ENCODE measurements around the gene CNPY1.
"Not testable (repeated sequence)": the region's sequence is repeated elsewhere in the genome, so short reads cannot be mapped to it uniquely, and the experiment has no call there.

The CNPY1 gene

DNA sequence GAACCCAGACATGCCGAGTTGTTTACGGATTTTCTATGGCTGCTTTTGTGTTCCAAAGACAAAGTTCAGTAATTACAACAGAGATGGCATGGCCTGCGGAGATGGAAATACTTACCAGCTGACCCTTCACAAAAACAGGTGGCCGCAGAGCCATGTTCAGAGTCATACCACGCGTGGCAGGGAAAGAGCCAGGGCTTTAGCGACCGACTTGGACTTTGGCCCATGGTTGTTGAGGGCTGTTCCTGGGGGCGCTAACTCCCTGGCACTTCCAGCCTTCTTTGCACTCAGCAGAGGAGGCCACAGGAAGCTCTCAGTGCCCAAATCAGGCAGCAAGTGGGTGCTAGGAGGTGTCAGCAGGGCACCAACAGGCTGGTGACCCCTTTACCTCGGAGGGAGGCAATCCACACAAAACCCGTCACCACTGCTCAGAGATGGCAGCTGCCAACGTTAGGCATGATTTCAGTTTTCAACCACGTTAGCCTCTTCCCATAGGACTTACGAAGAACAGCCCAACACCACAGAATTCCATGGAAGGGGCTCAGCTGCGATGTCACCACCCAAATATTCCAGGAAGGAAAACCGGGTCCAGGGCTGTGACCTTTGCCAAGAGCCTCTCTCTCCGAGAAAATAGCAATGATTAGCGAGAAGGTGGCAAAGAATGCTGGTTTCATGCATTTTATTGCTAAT is 21.4 kb upstream of the CNPY1 start:
- TF ChIP-seq, protein P1, sequence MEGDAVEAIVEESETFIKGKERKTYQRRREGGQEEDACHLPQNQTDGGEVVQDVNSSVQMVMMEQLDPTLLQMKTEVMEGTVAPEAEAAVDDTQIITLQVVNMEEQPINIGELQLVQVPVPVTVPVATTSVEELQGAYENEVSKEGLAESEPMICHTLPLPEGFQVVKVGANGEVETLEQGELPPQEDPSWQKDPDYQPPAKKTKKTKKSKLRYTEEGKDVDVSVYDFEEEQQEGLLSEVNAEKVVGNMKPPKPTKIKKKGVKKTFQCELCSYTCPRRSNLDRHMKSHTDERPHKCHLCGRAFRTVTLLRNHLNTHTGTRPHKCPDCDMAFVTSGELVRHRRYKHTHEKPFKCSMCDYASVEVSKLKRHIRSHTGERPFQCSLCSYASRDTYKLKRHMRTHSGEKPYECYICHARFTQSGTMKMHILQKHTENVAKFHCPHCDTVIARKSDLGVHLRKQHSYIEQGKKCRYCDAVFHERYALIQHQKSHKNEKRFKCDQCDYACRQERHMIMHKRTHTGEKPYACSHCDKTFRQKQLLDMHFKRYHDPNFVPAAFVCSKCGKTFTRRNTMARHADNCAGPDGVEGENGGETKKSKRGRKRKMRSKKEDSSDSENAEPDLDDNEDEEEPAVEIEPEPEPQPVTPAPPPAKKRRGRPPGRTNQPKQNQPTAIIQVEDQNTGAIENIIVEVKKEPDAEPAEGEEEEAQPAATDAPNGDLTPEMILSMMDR (IDR thresholded peaks at IDR 0.05; ENCODE audit: low read depth, low read length, missing control alignments), result no peak
- H3K4me3 ChIP-seq (ENCODE audit: low read depth, low read length), result no peak overlapping the region
- DNase-seq (ENCODE audit: low read depth), result no peak

DNA sequence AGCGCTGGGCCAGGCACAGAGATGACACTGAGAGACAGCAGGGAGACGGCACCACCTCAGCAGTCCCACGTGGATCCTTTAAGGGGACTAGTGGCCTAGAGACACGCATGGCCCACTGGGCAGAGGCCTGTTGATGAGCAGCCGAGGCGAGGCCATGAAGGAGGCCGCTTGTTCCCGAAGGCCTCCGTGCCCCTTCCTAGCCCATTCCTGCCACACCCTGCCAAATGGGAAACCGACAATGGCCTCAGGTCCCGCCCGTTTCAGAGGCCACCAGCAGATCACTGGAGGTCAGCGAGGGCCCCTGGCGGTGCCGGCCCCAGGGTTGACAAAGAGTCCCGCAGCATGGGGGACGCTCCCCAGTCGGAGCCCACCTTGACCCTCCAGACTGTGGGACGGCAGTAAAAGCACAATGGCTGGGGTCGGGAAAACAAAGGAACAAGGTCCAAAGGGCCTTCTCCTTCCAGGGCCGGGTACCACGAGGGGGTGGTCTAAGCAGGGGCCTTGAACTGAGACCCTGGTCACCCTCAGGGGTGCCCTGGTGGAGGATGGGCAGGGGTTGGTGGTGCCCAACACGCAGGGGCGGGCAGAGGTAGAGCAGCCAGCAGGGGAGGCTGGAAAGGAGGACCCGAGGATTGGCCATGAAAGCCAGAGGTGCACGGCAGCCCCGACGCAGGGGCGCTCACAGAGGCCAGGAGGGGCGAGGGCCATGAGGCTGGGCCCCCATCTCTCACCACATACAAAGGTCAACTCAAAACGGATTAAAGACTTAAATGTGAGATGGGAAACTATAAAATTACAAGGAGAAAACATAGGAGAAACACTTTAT is 19.9 kb upstream of the CNPY1 start:
- no peak for DNase-seq (ENCODE audit: low read depth)
- H3K4me3 ChIP-seq (ENCODE audit: low read depth, low read length), result no peak overlapping the region
- TF ChIP-seq, protein P1 (IDR thresholded peaks at IDR 0.05; ENCODE audit: low read depth, low read length, missing control alignments), result no peak

DNA sequence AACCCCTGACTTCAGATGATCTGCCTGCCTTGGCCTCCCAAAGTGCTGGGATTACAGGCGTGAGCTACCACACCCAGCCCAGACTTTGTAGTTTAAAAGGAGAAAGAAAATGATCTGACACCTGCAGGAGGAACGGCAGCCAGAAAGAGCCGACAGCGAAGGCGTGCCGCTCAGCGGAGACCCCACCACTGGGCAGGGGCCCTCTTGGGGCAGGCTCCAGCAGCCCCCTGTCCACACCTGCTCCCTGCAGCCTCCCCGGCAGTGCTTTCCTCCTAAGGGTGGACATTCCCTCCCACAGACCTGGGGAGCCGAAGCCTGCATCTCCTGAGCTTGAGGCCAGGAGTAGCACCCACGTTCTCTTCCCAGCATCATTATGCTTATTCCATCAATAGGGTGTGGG is 19.2 kb upstream of the CNPY1 start:
- no peak for DNase-seq (ENCODE audit: low read depth)
- H3K4me3 ChIP-seq (ENCODE audit: low read depth, low read length), result no peak overlapping the region
- TF ChIP-seq, protein P1 (IDR thresholded peaks at IDR 0.05; ENCODE audit: low read depth, low read length, missing control alignments), result no peak

DNA sequence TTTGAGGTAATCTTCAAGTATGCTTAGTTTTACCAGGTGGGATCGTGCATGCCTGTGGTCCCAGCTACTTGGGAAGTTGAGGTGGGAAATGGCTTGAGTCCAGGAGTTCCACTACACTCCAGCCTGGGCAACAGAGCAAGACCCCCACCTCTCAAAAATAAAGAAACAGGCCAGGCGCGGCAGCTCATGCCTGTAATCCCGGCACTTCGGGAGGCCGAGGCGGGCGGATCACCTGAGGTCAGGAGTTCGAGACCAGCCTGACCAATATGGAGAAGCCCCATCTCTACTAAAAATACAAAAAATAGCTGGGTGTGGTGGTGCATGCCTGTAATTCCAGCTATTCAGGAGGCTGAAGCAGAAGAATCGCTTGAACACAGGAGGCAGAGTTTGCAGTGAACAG is 16.6 kb upstream of the CNPY1 start:
- not testable (repeated sequence) for DNase-seq (ENCODE audit: low read depth); H3K4me3 ChIP-seq (ENCODE audit: low read depth, low read length)

DNA sequence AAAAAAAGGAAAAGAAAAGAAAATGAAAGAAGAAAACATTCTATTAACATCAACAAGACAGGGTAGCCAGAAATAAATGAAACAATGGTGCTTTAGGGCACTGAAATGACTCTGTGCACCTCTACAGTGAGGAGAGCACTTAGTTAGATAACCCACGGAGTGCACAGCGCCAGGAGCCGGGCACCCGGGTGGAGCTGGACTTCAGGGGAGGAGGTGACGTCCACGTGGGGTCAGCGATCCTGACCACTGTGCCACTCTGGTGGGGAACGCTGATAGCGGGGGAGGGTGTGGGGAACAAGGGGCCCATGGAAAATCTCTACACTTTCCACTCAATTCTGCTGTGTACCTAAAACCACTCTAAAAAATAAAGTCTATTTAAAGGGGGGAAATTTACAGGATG is 15.7 kb upstream of the CNPY1 start:
- TF ChIP-seq, protein P1 (IDR thresholded peaks at IDR 0.05; ENCODE audit: low read depth, low read length, missing control alignments), result no peak
- H3K4me3 ChIP-seq (ENCODE audit: low read depth, low read length), result no peak overlapping the region
- DNase-seq (ENCODE audit: low read depth), result no peak

DNA sequence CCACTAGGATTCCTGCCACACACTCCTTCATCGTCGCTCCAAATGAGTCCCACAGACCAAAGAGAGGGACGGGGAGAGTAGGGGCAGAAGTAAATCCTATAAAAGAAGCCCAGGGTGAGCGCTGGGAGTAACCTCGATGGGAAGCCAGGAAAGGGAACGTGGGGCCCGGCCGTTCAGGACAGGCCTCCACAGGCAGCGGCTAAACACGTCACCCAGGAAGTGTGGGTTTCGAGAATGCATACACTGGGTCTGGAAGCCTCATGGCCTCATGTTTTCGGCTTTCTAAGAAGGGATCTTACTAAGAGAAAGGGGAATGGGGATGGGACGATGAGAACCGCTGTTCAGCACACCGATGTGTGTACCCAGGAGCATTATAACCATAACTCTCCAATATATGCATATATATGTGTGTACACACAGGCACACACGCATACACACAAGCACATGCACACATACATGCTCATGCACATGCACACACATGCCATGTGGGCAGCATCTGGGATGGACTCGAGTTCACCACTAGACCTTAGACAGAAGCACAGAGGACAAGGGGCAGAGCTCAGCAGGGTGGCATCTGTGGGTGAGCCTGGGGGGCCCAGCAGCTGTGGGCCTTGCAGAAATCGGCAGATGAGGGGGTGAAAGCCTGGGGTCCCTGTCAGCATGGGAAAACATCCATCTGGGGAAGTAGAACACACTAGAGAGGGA is 14.8 kb upstream of the CNPY1 start:
- DNase-seq (ENCODE audit: low read depth), result no peak
- no peak overlapping the region for H3K4me3 ChIP-seq (ENCODE audit: low read depth, low read length)
- TF ChIP-seq, protein P1 (IDR thresholded peaks at IDR 0.05; ENCODE audit: low read depth, low read length, missing control alignments), result no peak

DNA sequence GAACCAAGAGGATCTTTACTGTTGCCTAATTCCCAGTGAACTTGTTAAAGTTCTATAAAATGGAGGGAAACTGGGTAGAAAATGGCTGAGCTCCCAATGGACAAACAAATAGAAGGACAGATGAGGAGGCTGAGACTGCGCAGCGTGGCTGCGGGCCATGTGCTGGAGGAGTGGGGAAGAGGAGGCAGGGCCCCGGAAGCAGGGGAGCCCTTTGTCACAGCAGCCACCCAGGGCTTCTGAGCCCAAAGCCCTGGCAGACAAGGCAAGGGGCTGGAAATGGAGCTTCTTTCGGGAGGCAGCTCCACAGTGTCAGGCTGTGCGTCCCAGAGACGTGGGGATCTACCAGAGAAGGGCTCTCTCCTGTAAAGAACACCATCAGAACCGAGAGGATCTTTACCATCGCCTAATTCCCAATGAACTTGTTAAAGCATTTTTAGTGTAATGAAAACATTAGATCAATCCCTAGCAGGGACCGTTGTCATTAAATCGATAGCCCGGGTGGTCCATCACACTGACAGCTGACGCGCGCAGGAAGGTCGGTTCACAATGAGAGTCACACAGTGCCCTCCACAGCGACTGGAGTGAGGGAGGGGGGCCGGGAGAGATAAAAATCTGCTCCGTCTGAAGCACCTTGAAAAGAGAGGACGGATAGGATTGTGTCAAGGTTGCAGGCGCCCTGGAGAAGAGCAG is 14.0 kb upstream of the CNPY1 start:
- TF ChIP-seq, protein P1 (IDR thresholded peaks at IDR 0.05; ENCODE audit: low read depth, low read length, missing control alignments), result no peak
- no peak overlapping the region for H3K4me3 ChIP-seq (ENCODE audit: low read depth, low read length)
- no peak for DNase-seq (ENCODE audit: low read depth)
